ENCODE measurements around the gene TRAPPC5. TPM values are rescaled to one million over a fixed set of nuclear protein-coding genes. Genes with fewer than 3 reads are reported as not detected.
A peak's percentile ranks its signal among the peaks of the same experiment; 100 is the strongest.

Gene TRAPPC5
- total and polyA plus RNA-seq, 10 of the 15 experiments (the other 5 are each of a cell fraction or from before 2014, with no cell fraction given) = 4.2 to 210 (median 89.1) TPM

- Histone ChIP-seq H3K9me3 (replicated peaks; ENCODE audit: control insufficient read depth, insufficient read depth, low read length) (no peaks in the 10 kb centered on the region; the same call in 2 of the 3 replicates), H3K9ac (ENCODE audit: control insufficient read depth, insufficient read depth, low read length) (no peak overlapping the region), H3K27ac (ENCODE audit: control insufficient read depth, insufficient read depth) (no peak overlapping the region), H3K4me2 (ENCODE audit: control insufficient read depth, insufficient read depth) (no peak overlapping the region), H3K4me1 (ENCODE audit: control insufficient read depth, insufficient read depth, low read length) (no peaks in the 10 kb centered on the region; the same call in none of the 2 replicates), H3K27me3 (replicated peaks in 1 of 2; ENCODE audit: control insufficient read depth in 2 of 2, insufficient read depth in 2 of 2, low read length in 1 of 2) (peaks cover 4% of the 10 kb centered on the region in 2 experiments; a peak in 3 of 4 replicates), H2AFZ (ENCODE audit: control insufficient read depth, low read depth, low read length) (no peak overlapping the region), H4K20me1 (ENCODE audit: control insufficient read depth, insufficient read depth) (no peaks in the 10 kb centered on the region), H3K79me2 (ENCODE audit: control insufficient read depth, insufficient read depth, low read length) (no peaks in the 10 kb centered on the region), H3K36me3 (ENCODE audit: control insufficient read depth in 2 of 2, insufficient read depth in 2 of 2, low read length in 1 of 2) (no peaks in the 10 kb centered on the region), H3K4me3 (no peak overlapping the region)
- RAD21 ChIA-PET (ENCODE audit: unreplicated experiment) = no interaction called here
- POLR2A ChIA-PET = no interaction called here
- BruUV-seq (replicated peaks) = no TSS peak
- WGBS (ENCODE audit: insufficient coverage, insufficient replicate concordance, low lambda C conversion rate, missing lambda C conversion rate) = 29% methylated on average over 25 of the region's 34 CpGs
- DNase-seq (ENCODE audit: low read depth, low spot score) (no peak), ATAC-seq (peak; percentile 26), FAIRE-seq (no peak)
- TF ChIP-seq RELB (IDR thresholded peaks at IDR 0.05; ENCODE audit: low read depth) (no peak), IRF3 (IDR thresholded peaks at IDR 0.05) (no peak), JUNB (IDR thresholded peaks at IDR 0.05) (no peak), PBX3 (IDR thresholded peaks at IDR 0.05; ENCODE audit: insufficient replicate concordance, low read depth, low read length) (no peak)
- intact Hi-C loops (cut with micrococcal nuclease; ENCODE audit: unreplicated experiment) = no loop called here
- in situ Hi-C loops (cut with MboI) = no loop called here
- CTCF ChIA-PET = no interaction called here
- SMC1A ChIA-PET (ENCODE audit: uncharacterized antibody, unreplicated experiment) = interaction anchor here (1.0 kb wide), 1 partner anchor 38 kb away, joined by 4 read pairs; no protein-coding TSS in a partner anchor
These were observed 49.2 kb downstream of the TRAPPC5 start for GRCh38 chr19:7729831-7730285.

Data from GM12878 (cell line).